GM23338 (cell line): ENCODE measurements around the gene MAT2A. TPM values are rescaled to one million over a fixed set of nuclear protein-coding genes. Genes with fewer than 3 reads are reported as not detected.
A peak's percentile ranks its signal among the peaks of the same experiment; 100 is the strongest.

Source experiments
- ATAC-seq: fragments of 200-7000 bp; cut with Tn5 transposase; 3 replicates; pipeline ENCODE4 v1.9.1; 2020
- DNase-seq: peaks from one replicate; pipeline ENCODE4 v3.0.0-alpha.2; 2015; ENCODE audit warnings: low spot score
- H2AFZ ChIP-seq: fragments of 200-600 bp; sonication (generic); 2 replicates; pipeline ENCODE4 v1.8.0; 2016; ENCODE audit warnings: antibody characterized with exemption, mild to moderate bottlenecking, moderate library complexity
- H3F3A ChIP-seq: fragments of 200-600 bp; sonication (generic); replicated peaks from 2 replicates; pipeline ENCODE4 v1.8.0; 2017; ENCODE audit warnings: antibody characterized with exemption, mixed run types, low read depth
- H3K27ac ChIP-seq: fragments of 200-600 bp; sonication (generic); 2 replicates; pipeline ENCODE4 v1.6.1; 2016; ENCODE audit warnings: low read depth
- H3K27me3 ChIP-seq: fragments of 200-600 bp; sonication (generic); 2 replicates; pipeline ENCODE4 v1.8.0; 2016; ENCODE audit warnings: mild to moderate bottlenecking, mixed run types, moderate library complexity; ENCODE audit not compliant: insufficient read depth
- H3K36me3 ChIP-seq: fragments of 200-600 bp; sonication (generic); 2 replicates; pipeline ENCODE4 v1.8.0; 2016; ENCODE audit warnings: mild to moderate bottlenecking; ENCODE audit not compliant: insufficient read depth
- H3K4me1 ChIP-seq: fragments of 200-600 bp; sonication (generic); 2 replicates; pipeline ENCODE4 v1.8.0; 2016; ENCODE audit warnings: mild to moderate bottlenecking, moderate library complexity; ENCODE audit not compliant: insufficient read depth
- H3K4me2 ChIP-seq: fragments of 200-600 bp; sonication (generic); 2 replicates; pipeline ENCODE4 v1.7.1; 2017; ENCODE audit warnings: mixed run types
- H3K4me3 ChIP-seq: fragments of 200-600 bp; sonication (generic); 2 replicates; pipeline ENCODE4 v1.6.1; 2016; ENCODE audit warnings: mixed run types
- H3K79me2 ChIP-seq: fragments of 200-600 bp; sonication (generic); replicated peaks from 2 replicates; pipeline ENCODE4 v1.8.0; 2017; ENCODE audit warnings: mild to moderate bottlenecking; ENCODE audit not compliant: insufficient read depth
- H3K9me2 ChIP-seq: fragments of 200-600 bp; sonication (generic); 2 replicates; pipeline ENCODE4 v1.8.0; 2017; ENCODE audit not compliant: insufficient read depth
- H4K20me1 ChIP-seq: fragments of 200-600 bp; sonication (generic); replicated peaks from 2 replicates; pipeline ENCODE4 v1.8.0; 2017; ENCODE audit warnings: mild to moderate bottlenecking; ENCODE audit not compliant: insufficient read depth
- H3K27ac Mint-ChIP-seq: 2 replicates; pipeline ENCODE4 v1.8.0; 2020; ENCODE audit warnings: inconsistent platforms, mild to moderate bottlenecking, moderate library complexity, mixed read lengths
- H3K27me3 Mint-ChIP-seq: 3 replicates; pipeline ENCODE4 v1.8.0; 2022; ENCODE audit warnings: low read depth, mild to moderate bottlenecking, moderate library complexity, mixed read lengths, inconsistent platforms; ENCODE audit not compliant: insufficient read depth, poor library complexity
- H3K36me3 Mint-ChIP-seq: 3 replicates; pipeline ENCODE4 v1.8.0; 2021; ENCODE audit warnings: low read depth, mild to moderate bottlenecking, inconsistent platforms, moderate library complexity, mixed read lengths
- H3K4me1 Mint-ChIP-seq: 3 replicates; pipeline ENCODE4 v1.8.0; 2020; ENCODE audit warnings: mild to moderate bottlenecking, inconsistent platforms, mixed read lengths
- H3K4me3 Mint-ChIP-seq: 3 replicates; pipeline ENCODE4 v1.8.0; 2021; ENCODE audit warnings: moderate library complexity, mild to moderate bottlenecking, inconsistent platforms, mixed read lengths
- H3K9me3 Mint-ChIP-seq: 3 replicates; pipeline ENCODE4 v1.8.0; 2020; ENCODE audit warnings: moderate library complexity, mild to moderate bottlenecking, inconsistent platforms, mixed read lengths
- EZH2phosphoT487 ChIP-seq: fragments of 200-600 bp; sonication (generic); IDR thresholded peaks from one replicate; pipeline ENCODE4 v1.8.1; 2018; ENCODE audit warnings: antibody characterized with exemption; ENCODE audit not compliant: unreplicated experiment
- POLR2AphosphoS5 ChIP-seq: IDR thresholded peaks from 2 replicates; pipeline ENCODE4 v1.6.1; 2016; ENCODE audit warnings: antibody characterized with exemption, low read depth
- polyA plus RNA-seq: library from polyadenylated mRNA; unstranded; fragments of >200 nt; fragmentation: Nextera tagmentation; extraction: Ambion mirVana; gene quantifications from 2 replicates; pipeline ENCODE4 v1.2.1, GENCODE V29; 2016
- total RNA-seq: library from RNA; depleted of rRNA; stranded (reverse); fragments of >200 nt; shearing (Covaris generic); gene quantifications from 2 replicates; pipeline ENCODE4 v1.2.3, GENCODE V29; 2014
- TF ChIP-seq, protein P1 (sequence below): fragments of 250-450 bp; sonication (Bioruptor Pico); IDR thresholded peaks from 2 replicates; pipeline ENCODE4 v1.5.0; 2020; ENCODE audit warnings: mild to moderate bottlenecking, moderate library complexity
- TF ChIP-seq, protein P2 (sequence below): IDR thresholded peaks from one replicate; pipeline ENCODE4 v1.6.1; 2018; ENCODE audit warnings: antibody characterized with exemption; ENCODE audit not compliant: unreplicated experiment
- TF ChIP-seq, protein P3 (sequence below), 2 experiments: fragments of 200-600 bp in 1 of 2; sonication (generic) in 1 of 2; conservative IDR thresholded peaks; 2 replicates each; pipeline versions ENCODE4 v1.5.1 to v1.6.1; 2016 to 2017; ENCODE audit warnings: antibody characterized with exemption in 2 of 2, low read depth in 2 of 2, mild to moderate bottlenecking in 2 of 2, moderate library complexity in 1 of 2

Gene MAT2A
- total and polyA plus RNA-seq, 2 experiments from 2014 or later: 105 to 232 TPM

DNA sequence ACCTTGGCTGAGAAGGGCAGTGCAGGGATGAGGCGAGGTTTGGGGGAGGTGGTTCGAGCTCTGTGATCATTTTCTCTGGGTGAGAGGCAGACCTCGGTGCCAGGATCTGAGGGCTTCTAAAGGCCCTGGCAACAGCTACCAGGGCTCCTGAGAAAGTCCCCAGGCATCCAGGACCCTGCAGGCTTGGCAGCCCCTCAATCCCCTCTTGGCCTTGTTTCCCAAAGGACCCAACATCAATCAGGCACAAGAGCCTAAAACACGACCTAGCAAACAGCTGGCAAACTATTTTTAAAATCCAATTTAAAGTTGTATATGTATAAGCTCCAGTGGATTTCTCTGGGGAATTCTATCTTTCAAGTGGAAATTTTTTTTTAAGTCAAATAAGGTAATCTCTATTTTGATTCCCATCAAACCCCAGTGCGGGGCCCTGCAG is 15.0 kb upstream of the MAT2A start (continued):
- TF ChIP-seq, protein P1, sequence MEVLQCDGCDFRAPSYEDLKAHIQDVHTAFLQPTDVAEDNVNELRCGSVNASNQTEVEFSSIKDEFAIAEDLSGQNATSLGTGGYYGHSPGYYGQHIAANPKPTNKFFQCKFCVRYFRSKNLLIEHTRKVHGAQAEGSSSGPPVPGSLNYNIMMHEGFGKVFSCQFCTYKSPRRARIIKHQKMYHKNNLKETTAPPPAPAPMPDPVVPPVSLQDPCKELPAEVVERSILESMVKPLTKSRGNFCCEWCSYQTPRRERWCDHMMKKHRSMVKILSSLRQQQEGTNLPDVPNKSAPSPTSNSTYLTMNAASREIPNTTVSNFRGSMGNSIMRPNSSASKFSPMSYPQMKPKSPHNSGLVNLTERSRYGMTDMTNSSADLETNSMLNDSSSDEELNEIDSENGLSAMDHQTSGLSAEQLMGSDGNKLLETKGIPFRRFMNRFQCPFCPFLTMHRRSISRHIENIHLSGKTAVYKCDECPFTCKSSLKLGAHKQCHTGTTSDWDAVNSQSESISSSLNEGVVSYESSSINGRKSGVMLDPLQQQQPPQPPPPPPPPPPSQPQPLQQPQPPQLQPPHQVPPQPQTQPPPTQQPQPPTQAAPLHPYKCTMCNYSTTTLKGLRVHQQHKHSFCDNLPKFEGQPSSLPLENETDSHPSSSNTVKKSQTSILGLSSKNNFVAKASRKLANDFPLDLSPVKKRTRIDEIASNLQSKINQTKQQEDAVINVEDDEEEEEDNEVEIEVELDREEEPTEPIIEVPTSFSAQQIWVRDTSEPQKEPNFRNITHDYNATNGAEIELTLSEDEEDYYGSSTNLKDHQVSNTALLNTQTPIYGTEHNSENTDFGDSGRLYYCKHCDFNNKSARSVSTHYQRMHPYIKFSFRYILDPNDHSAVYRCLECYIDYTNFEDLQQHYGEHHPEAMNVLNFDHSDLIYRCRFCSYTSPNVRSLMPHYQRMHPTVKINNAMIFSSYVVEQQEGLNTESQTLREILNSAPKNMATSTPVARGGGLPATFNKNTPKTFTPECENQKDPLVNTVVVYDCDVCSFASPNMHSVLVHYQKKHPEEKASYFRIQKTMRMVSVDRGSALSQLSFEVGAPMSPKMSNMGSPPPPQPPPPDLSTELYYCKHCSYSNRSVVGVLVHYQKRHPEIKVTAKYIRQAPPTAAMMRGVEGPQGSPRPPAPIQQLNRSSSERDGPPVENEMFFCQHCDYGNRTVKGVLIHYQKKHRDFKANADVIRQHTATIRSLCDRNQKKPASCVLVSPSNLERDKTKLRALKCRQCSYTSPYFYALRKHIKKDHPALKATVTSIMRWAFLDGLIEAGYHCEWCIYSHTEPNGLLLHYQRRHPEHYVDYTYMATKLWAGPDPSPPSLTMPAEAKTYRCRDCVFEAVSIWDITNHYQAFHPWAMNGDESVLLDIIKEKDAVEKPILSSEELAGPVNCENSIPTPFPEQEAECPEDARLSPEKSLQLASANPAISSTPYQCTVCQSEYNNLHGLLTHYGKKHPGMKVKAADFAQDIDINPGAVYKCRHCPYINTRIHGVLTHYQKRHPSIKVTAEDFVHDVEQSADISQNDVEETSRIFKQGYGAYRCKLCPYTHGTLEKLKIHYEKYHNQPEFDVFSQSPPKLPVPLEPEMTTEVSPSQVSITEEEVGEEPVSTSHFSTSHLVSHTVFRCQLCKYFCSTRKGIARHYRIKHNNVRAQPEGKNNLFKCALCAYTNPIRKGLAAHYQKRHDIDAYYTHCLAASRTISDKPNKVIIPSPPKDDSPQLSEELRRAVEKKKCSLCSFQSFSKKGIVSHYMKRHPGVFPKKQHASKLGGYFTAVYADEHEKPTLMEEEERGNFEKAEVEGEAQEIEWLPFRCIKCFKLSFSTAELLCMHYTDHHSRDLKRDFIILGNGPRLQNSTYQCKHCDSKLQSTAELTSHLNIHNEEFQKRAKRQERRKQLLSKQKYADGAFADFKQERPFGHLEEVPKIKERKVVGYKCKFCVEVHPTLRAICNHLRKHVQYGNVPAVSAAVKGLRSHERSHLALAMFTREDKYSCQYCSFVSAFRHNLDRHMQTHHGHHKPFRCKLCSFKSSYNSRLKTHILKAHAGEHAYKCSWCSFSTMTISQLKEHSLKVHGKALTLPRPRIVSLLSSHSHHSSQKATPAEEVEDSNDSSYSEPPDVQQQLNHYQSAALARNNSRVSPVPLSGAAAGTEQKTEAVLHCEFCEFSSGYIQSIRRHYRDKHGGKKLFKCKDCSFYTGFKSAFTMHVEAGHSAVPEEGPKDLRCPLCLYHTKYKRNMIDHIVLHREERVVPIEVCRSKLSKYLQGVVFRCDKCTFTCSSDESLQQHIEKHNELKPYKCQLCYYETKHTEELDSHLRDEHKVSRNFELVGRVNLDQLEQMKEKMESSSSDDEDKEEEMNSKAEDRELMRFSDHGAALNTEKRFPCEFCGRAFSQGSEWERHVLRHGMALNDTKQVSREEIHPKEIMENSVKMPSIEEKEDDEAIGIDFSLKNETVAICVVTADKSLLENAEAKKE (CRISPR knock-in tag): no peak
- TF ChIP-seq POLR2AphosphoS5 (no peak), EZH2phosphoT487 (no peak)

DNA sequence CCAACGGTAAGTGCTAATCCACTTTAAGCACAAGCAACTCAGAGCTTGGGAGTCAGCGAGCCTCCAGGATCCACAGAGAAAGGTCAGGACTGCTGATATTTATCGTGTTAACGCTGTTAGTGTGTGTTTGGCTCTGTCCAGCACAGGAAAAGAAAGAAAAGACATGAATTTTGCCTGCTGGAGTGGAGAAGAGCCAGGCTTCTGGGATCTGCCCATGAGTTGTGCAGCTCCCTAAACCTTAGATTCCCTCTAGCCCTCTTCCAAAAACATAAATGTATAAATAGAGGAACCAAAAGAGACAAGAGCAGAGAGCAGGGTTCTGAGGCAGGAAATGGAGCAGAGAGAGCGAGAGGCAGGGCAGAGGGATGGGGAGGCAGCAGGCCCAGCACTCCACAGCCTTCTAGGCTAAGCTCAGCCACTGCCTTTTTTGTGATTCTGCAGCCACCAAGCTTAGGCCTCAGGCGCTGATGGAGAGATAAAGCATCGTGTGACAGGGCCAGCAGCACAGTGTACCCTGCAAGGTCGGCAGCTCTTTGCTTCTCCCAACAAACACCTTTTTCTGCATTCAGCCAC is 14.5 kb upstream of the MAT2A start:
- DNase-seq: peak; percentile 43
- TF ChIP-seq, protein P2, sequence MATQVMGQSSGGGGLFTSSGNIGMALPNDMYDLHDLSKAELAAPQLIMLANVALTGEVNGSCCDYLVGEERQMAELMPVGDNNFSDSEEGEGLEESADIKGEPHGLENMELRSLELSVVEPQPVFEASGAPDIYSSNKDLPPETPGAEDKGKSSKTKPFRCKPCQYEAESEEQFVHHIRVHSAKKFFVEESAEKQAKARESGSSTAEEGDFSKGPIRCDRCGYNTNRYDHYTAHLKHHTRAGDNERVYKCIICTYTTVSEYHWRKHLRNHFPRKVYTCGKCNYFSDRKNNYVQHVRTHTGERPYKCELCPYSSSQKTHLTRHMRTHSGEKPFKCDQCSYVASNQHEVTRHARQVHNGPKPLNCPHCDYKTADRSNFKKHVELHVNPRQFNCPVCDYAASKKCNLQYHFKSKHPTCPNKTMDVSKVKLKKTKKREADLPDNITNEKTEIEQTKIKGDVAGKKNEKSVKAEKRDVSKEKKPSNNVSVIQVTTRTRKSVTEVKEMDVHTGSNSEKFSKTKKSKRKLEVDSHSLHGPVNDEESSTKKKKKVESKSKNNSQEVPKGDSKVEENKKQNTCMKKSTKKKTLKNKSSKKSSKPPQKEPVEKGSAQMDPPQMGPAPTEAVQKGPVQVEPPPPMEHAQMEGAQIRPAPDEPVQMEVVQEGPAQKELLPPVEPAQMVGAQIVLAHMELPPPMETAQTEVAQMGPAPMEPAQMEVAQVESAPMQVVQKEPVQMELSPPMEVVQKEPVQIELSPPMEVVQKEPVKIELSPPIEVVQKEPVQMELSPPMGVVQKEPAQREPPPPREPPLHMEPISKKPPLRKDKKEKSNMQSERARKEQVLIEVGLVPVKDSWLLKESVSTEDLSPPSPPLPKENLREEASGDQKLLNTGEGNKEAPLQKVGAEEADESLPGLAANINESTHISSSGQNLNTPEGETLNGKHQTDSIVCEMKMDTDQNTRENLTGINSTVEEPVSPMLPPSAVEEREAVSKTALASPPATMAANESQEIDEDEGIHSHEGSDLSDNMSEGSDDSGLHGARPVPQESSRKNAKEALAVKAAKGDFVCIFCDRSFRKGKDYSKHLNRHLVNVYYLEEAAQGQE: peak; percentile 44
- TF ChIP-seq, protein P3, sequence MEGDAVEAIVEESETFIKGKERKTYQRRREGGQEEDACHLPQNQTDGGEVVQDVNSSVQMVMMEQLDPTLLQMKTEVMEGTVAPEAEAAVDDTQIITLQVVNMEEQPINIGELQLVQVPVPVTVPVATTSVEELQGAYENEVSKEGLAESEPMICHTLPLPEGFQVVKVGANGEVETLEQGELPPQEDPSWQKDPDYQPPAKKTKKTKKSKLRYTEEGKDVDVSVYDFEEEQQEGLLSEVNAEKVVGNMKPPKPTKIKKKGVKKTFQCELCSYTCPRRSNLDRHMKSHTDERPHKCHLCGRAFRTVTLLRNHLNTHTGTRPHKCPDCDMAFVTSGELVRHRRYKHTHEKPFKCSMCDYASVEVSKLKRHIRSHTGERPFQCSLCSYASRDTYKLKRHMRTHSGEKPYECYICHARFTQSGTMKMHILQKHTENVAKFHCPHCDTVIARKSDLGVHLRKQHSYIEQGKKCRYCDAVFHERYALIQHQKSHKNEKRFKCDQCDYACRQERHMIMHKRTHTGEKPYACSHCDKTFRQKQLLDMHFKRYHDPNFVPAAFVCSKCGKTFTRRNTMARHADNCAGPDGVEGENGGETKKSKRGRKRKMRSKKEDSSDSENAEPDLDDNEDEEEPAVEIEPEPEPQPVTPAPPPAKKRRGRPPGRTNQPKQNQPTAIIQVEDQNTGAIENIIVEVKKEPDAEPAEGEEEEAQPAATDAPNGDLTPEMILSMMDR (conservative IDR thresholded peaks at IDR 0.05; ENCODE audit: low read depth in 2 of 2): no peak
- H3K4me1 ChIP-seq: peaks cover 4% of the 10 kb centered on the region; the same call in 1 of the 2 replicates
- H3K4me2 ChIP-seq: peak overlapping the region; percentile 19; the same call in 1 of the 2 replicates
- Mint-ChIP-seq H3K9me3 (no peaks in the 10 kb centered on the region), H3K36me3 (no peaks in the 10 kb centered on the region), H3K27me3 (peaks cover 10% of the 10 kb centered on the region), H3K4me1 (peaks cover 20% of the 10 kb centered on the region), H3K27ac (no peak overlapping the region), H3K4me3 (no peak overlapping the region)
- H2AFZ ChIP-seq: peak overlapping the region; percentile 68
- no peaks in the 10 kb centered on the region for H3K79me2 ChIP-seq
- no peaks in the 10 kb centered on the region for H3K9me2 ChIP-seq
- no peaks in the 10 kb centered on the region for H3F3A ChIP-seq
- no peaks in the 10 kb centered on the region for H4K20me1 ChIP-seq
- no peaks in the 10 kb centered on the region for H3K27me3 ChIP-seq
- peak; percentile 90 for ATAC-seq
- no peaks in the 10 kb centered on the region for H3K36me3 ChIP-seq
- H3K27ac ChIP-seq: no peak overlapping the region
- H3K4me3 ChIP-seq: no peak overlapping the region
